Endodermal cell (in vitro differentiated cells): Measurements from ENCODE around the gene ZNF579. TPM values are rescaled to one million over a fixed set of nuclear protein-coding genes. Genes with fewer than 3 reads are reported as not detected.
A peak's percentile ranks its signal among the peaks of the same experiment; 100 is the strongest.

Experiments
- DNase-seq: peaks from one replicate; pipeline ENCODE4 v3.0.0-alpha.2; 2017
- H3K27ac ChIP-seq: 2 replicates; pipeline ENCODE4 v1.5.1; 2013; ENCODE audit warnings: mild to moderate bottlenecking, low read depth, low read length, moderate library complexity
- H3K27me3 ChIP-seq: 2 replicates; pipeline ENCODE4 v1.6.1; 2013; ENCODE audit warnings: mild to moderate bottlenecking, low read length, moderate library complexity; ENCODE audit not compliant: insufficient read depth, control insufficient read depth, poor library complexity, severe bottlenecking
- H3K36me3 ChIP-seq: 2 replicates; pipeline ENCODE4 v1.7.0; 2013; ENCODE audit warnings: mild to moderate bottlenecking, low read length, moderate library complexity; ENCODE audit not compliant: control insufficient read depth, insufficient read depth
- H3K4me1 ChIP-seq: one replicate; pipeline ENCODE4 v1.7.0; 2013; ENCODE audit warnings: low read length; ENCODE audit not compliant: control insufficient read depth, insufficient read depth
- H3K4me3 ChIP-seq: 2 replicates; pipeline ENCODE4 v1.5.1; 2013; ENCODE audit warnings: mild to moderate bottlenecking, low read length, moderate library complexity
- H3K9ac ChIP-seq: 2 replicates; pipeline ENCODE4 v1.6.1; 2013; ENCODE audit warnings: mild to moderate bottlenecking, low read length, moderate library complexity; ENCODE audit not compliant: poor library complexity, severe bottlenecking; ENCODE audit errors: extremely low read depth
- H3K9me3 ChIP-seq: 2 replicates; pipeline ENCODE4 v1.6.1; 2013; ENCODE audit warnings: mild to moderate bottlenecking, low read length, moderate library complexity; ENCODE audit not compliant: control insufficient read depth
- H3K27ac Mint-ChIP-seq: 2 replicates; pipeline ENCODE4 v1.8.0; 2020; ENCODE audit warnings: mixed read lengths
- H3K27me3 Mint-ChIP-seq: 2 replicates; pipeline ENCODE4 v1.8.0; 2021; ENCODE audit warnings: mild to moderate bottlenecking, mixed read lengths; ENCODE audit not compliant: insufficient read depth
- H3K36me3 Mint-ChIP-seq: 2 replicates; pipeline ENCODE4 v1.8.0; 2020; ENCODE audit warnings: low read depth, mixed read lengths
- H3K4me1 Mint-ChIP-seq: 2 replicates; pipeline ENCODE4 v1.8.0; 2020; ENCODE audit warnings: mixed read lengths
- H3K4me3 Mint-ChIP-seq: 2 replicates; pipeline ENCODE4 v1.8.0; 2020; ENCODE audit warnings: mild to moderate bottlenecking, moderate library complexity, mixed read lengths
- H3K9me3 Mint-ChIP-seq: 2 replicates; pipeline ENCODE4 v1.8.0; 2020; ENCODE audit warnings: mild to moderate bottlenecking, mixed read lengths
- WGBS, 2 experiments: methylation state at CpG; one replicate each; pipeline versions ENCODE4 v1.1.5 to v1.1.7; 2013; ENCODE audit warnings: missing lambda C conversion rate in 2 of 2, mixed read lengths in 1 of 2; ENCODE audit not compliant: insufficient coverage in 1 of 2, insufficient read length in 1 of 2; 5-methylcytosine and 5-hydroxymethylcytosine counted together
- total RNA-seq, 2 donors: library from RNA; stranded (reverse); fragmentation: NEBNext Ultra II Directional in 1 of 2; extraction: Animal tissue kit (Norgen Biotek cat#: 25700) in 1 of 2; gene quantifications; 2 replicates in 1 of 2; 3 replicates in 1 of 2; pipeline ENCODE4 v1.2.1, GENCODE V29; 2021
- TF ChIP-seq, protein P1 (sequence below): fragments of 200-600 bp; sonication (generic); conservative IDR thresholded peaks from 2 replicates; pipeline ENCODE4 v1.5.0; 2021; ENCODE audit warnings: antibody characterized with exemption, mild to moderate bottlenecking

The ZNF579 gene
- total RNA-seq, 2 donors from 2014 or later, result 27.5 to 30.7 TPM

- no peak overlapping the region for H3K9ac ChIP-seq
- H3K27ac ChIP-seq, result no peak overlapping the region
Observed at GRCh38 chr19:55581145-55581822, 636 bp upstream of the ZNF579 start.

DNA sequence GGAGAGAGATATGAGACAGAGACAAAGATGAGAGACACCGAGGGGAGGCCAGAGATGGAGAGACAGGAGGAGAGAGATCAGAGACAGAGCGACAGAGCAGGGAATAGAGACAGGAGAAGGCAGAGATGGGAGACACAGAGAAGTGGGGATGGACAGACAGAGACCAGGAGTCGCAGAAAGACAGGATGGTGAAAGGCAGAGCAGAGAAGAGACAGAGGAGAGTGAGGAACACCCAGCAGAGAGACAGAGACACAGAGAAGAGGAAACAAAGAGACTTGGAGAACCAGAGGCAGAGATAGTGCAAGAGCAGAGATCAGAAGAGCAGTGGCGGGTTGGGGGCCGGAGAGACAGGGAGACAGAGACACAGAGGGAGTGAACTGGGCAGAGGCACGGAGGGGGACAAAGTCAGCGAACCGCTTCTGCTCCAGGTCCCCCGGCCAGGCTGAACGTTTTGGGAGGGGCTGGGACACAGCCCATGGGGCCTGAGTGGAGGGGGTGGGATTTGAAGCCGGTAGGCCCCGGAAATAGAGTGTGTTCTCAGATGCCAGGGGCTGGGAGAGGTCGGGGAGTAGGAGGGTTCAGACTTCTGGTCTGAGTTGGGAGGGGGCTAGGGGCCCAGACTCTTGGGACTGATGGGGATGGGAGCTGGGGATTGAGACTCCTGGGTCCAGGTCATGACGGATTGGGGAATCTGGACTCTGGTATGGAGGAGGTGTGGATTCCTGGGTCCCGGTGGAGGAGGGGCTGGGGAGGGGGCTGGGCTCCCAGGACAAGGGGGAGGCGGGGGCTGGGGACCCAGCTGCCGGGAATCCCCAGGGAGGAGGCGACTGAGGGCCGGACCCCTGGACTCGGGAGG lies 654 bp downstream of the ZNF579 start:
- peak; percentile 74 for DNase-seq
- Histone ChIP-seq H3K9me3 (no peaks in the 10 kb centered on the region), H3K4me1 (no peaks in the 10 kb centered on the region), H3K36me3 (peaks cover 12% of the 10 kb centered on the region), H3K27ac (peak overlapping the region; percentile 75), H3K27me3 (no peaks in the 10 kb centered on the region), H3K9ac (peak overlapping the region; percentile 83), H3K4me3 (peak overlapping the region; percentile 85)
- Mint-ChIP-seq H3K36me3 (peaks cover 22% of the 10 kb centered on the region), H3K27ac (peak overlapping the region; percentile 32), H3K4me1 (peaks cover 12% of the 10 kb centered on the region), H3K27me3 (peaks cover 2% of the 10 kb centered on the region), H3K9me3 (no peaks in the 10 kb centered on the region), H3K4me3 (peak overlapping the region; percentile 90)
- WGBS, 2 experiments, result 13 to 33% methylated on average over 7 to 20 of the region's 20 CpGs
- TF ChIP-seq, protein P1, sequence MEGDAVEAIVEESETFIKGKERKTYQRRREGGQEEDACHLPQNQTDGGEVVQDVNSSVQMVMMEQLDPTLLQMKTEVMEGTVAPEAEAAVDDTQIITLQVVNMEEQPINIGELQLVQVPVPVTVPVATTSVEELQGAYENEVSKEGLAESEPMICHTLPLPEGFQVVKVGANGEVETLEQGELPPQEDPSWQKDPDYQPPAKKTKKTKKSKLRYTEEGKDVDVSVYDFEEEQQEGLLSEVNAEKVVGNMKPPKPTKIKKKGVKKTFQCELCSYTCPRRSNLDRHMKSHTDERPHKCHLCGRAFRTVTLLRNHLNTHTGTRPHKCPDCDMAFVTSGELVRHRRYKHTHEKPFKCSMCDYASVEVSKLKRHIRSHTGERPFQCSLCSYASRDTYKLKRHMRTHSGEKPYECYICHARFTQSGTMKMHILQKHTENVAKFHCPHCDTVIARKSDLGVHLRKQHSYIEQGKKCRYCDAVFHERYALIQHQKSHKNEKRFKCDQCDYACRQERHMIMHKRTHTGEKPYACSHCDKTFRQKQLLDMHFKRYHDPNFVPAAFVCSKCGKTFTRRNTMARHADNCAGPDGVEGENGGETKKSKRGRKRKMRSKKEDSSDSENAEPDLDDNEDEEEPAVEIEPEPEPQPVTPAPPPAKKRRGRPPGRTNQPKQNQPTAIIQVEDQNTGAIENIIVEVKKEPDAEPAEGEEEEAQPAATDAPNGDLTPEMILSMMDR, result no peak

More at GRCh38 chr19:55581145-55581822, 636 bp upstream of the ZNF579 start:
- peak overlapping the region; percentile 90 for H3K4me3 Mint-ChIP-seq
- 43 to 48% methylated on average over 11 to 12 of the region's 12 CpGs for WGBS, 2 experiments
- H3K27ac Mint-ChIP-seq, result peak overlapping the region; percentile 71
- H3K27me3 ChIP-seq, result no peaks in the 10 kb centered on the region
- H3K4me3 ChIP-seq, result peak overlapping the region; percentile 85
- peaks cover 2% of the 10 kb centered on the region for H3K27me3 Mint-ChIP-seq
- TF ChIP-seq, protein P1, result no peak
- no peaks in the 10 kb centered on the region for H3K9me3 Mint-ChIP-seq
- DNase-seq, result peak; percentile 87
- peaks cover 16% of the 10 kb centered on the region for H3K4me1 Mint-ChIP-seq
- H3K36me3 Mint-ChIP-seq, result peaks cover 18% of the 10 kb centered on the region
- H3K4me1 ChIP-seq, result no peaks in the 10 kb centered on the region
- H3K9me3 ChIP-seq, result no peaks in the 10 kb centered on the region
- H3K36me3 ChIP-seq, result peaks cover 12% of the 10 kb centered on the region

DNA sequence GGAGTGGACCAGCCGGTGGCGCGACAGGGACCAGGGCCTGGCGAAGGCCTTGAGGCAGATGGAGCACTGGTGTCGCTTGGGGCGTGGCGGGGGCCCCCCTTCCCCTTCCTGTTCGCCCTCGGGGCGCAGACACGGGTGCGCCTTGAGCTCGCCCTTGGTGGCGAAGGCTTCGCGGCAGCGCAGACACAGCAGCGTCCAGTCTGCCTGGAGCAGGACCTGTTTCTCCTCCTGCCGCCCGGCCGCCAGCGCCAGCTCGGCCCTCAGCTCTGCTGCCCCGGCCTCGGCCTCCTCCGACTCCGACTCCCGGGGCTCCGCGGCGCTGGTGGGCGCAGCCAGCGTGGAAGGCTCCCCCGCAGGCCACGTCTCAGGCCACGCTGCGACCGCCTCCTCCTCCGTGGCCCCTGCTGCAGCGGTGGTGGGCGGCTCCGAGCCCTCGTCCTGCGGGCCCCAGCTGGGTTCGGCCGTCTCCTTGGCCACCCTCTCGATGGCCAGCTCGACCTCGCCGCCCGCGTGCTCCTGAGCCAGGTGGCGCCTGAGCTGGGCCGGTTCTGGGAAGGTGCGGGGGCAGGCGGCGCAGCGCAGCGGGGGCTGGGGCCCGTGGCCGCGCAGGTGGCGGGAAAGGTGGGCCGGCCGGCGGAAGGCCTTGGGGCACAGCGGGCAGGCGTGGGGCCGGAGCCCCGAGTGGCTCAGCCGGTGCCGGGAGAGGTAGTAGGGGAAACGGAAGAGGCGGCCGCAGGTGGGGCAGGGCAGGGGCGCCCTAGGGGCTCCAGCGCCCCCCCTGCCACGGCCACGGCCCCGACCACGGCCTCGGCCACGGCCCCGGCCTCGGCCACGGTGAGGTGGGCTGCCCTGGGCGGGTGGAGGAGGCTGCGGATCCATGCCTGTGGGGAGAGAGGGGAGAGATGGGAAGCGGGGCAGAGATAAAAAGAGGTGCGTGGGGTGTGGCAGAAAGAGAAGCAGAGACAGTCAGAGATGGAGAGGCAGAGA lies 1.6 kb downstream of the ZNF579 start:
- Histone ChIP-seq H3K4me3 (peak overlapping the region; percentile 85), H3K27me3 (no peaks in the 10 kb centered on the region), H3K4me1 (no peaks in the 10 kb centered on the region), H3K9ac (peak overlapping the region; percentile 83), H3K36me3 (peaks cover 12% of the 10 kb centered on the region), H3K9me3 (no peaks in the 10 kb centered on the region), H3K27ac (no peak overlapping the region)
- Mint-ChIP-seq H3K27ac (peak overlapping the region; percentile 32), H3K27me3 (no peaks in the 10 kb centered on the region), H3K4me3 (peak overlapping the region; percentile 90), H3K36me3 (peaks cover 22% of the 10 kb centered on the region), H3K4me1 (peaks cover 12% of the 10 kb centered on the region), H3K9me3 (no peaks in the 10 kb centered on the region)
- 95 to 96% methylated on average over 49 to 90 of the region's 90 CpGs for WGBS, 2 experiments
- no peak for DNase-seq
- TF ChIP-seq, protein P1, result no peak
